ENCODE data around the gene TMEM219.
A peak's percentile ranks its signal among the peaks of the same experiment; 100 is the strongest.
"Not testable (repeated sequence)": the region's sequence is repeated elsewhere in the genome, so short reads cannot be mapped to it uniquely, and the experiment has no call there.

Gene TMEM219

GRCh38 chr16:30011714-30012504 lies 50.0 kb downstream of the TMEM219 start:
- no peak for DNase-seq (ENCODE audit: low read depth in 1 of 2, low spot score in 1 of 2)
- Histone ChIP-seq H3K4me3 (replicated peaks; ENCODE audit: insufficient read depth, low read length) (peak overlapping the region; percentile 64), H3K27me3 (ENCODE audit: insufficient read depth, poor library complexity, severe bottlenecking) (no peaks in the 10 kb centered on the region), H3K27ac (replicated peaks) (no peak overlapping the region)
- TF ChIP-seq REST (IDR thresholded peaks at IDR 0.05; ENCODE audit: insufficient replicate concordance, low read depth) (no peak), POLR2AphosphoS5 (IDR thresholded peaks at IDR 0.05; ENCODE audit: low read depth) (no peak)

GRCh38 chr16:30012598-30012997 lies 50.7 kb downstream of the TMEM219 start:
- DNase-seq (ENCODE audit: low read depth in 1 of 2, low spot score in 1 of 2); H3K27me3 ChIP-seq (ENCODE audit: insufficient read depth, poor library complexity, severe bottlenecking); H3K4me3 ChIP-seq (replicated peaks; ENCODE audit: insufficient read depth, low read length); H3K27ac ChIP-seq (replicated peaks): not testable (repeated sequence)

GRCh38 chr16:30015450-30015849 lies 53.6 kb downstream of the TMEM219 start:
- H3K27ac ChIP-seq (replicated peaks); H3K4me3 ChIP-seq (replicated peaks; ENCODE audit: insufficient read depth, low read length); H3K27me3 ChIP-seq (ENCODE audit: insufficient read depth, poor library complexity, severe bottlenecking); DNase-seq (ENCODE audit: low read depth in 1 of 2, low spot score in 1 of 2): not testable (repeated sequence)

- DNase-seq (ENCODE audit: low read depth in 1 of 2, low spot score in 1 of 2): no peak
- Histone ChIP-seq H3K4me3 (replicated peaks; ENCODE audit: insufficient read depth, low read length) (no peak overlapping the region), H3K27me3 (ENCODE audit: insufficient read depth, poor library complexity, severe bottlenecking) (no peaks in the 10 kb centered on the region), H3K27ac (replicated peaks) (no peak overlapping the region)
- no peak for TF ChIP-seq SPI1 (IDR thresholded peaks at IDR 0.05; ENCODE audit: borderline replicate concordance, low read depth)
- TF ChIP-seq CTCF (IDR thresholded peaks at IDR 0.05; ENCODE audit: insufficient read depth, low read length): no peak
- no peak for TF ChIP-seq REST (IDR thresholded peaks at IDR 0.05; ENCODE audit: insufficient replicate concordance, low read depth)
- TF ChIP-seq POLR2AphosphoS5 (IDR thresholded peaks at IDR 0.05; ENCODE audit: low read depth): no peak
- no peak for TF ChIP-seq GABPA (IDR thresholded peaks at IDR 0.05; ENCODE audit: low read depth)
These were observed 54.8 kb downstream of the TMEM219 start for GRCh38 chr16:30016555-30017276.

GRCh38 chr16:30017277-30017656 lies 55.4 kb downstream of the TMEM219 start:
- Histone ChIP-seq H3K27ac (replicated peaks) (no peak overlapping the region), H3K4me3 (replicated peaks; ENCODE audit: insufficient read depth, low read length) (no peak overlapping the region), H3K27me3 (ENCODE audit: insufficient read depth, poor library complexity, severe bottlenecking) (no peaks in the 10 kb centered on the region)
- DNase-seq (ENCODE audit: low read depth in 1 of 2, low spot score in 1 of 2): no peak
- no peak for TF ChIP-seq GABPA (IDR thresholded peaks at IDR 0.05; ENCODE audit: low read depth)
- no peak for TF ChIP-seq CTCF (IDR thresholded peaks at IDR 0.05; ENCODE audit: insufficient read depth, low read length)
- TF ChIP-seq REST (IDR thresholded peaks at IDR 0.05; ENCODE audit: insufficient replicate concordance, low read depth): no peak
- no peak for TF ChIP-seq SPI1 (IDR thresholded peaks at IDR 0.05; ENCODE audit: borderline replicate concordance, low read depth)
- TF ChIP-seq POLR2AphosphoS5 (IDR thresholded peaks at IDR 0.05; ENCODE audit: low read depth): no peak

GRCh38 chr16:30017937-30018336 lies 56.1 kb downstream of the TMEM219 start:
- H3K4me3 ChIP-seq (replicated peaks; ENCODE audit: insufficient read depth, low read length); DNase-seq (ENCODE audit: low read depth in 1 of 2, low spot score in 1 of 2); H3K27ac ChIP-seq (replicated peaks); H3K27me3 ChIP-seq (ENCODE audit: insufficient read depth, poor library complexity, severe bottlenecking): not testable (repeated sequence)
